Gastroesophageal sphincter (tissue), 4 donors: ENCODE results near the gene CTR9. TPM values are rescaled to one million over a fixed set of nuclear protein-coding genes. Genes with fewer than 3 reads are reported as not detected.

Experiments used
- ATAC-seq: fragments of 150-250 bp; one replicate; pipeline ENCODE4 v1.9.1; 2016; ENCODE audit warnings: mild to moderate bottlenecking, moderate library complexity
- H3K27ac ChIP-seq, 4 donors: fragments of 200-600 bp; sonication (generic) in 3 of 4; 1 replicate in 3 of 4; 2 replicates in 1 of 4; pipeline ENCODE4 v1.5.1; 2016 to 2019
- H3K27me3 ChIP-seq: fragments of 200-600 bp; sonication (generic); one replicate; pipeline ENCODE4 v1.5.1; 2019
- H3K36me3 ChIP-seq, 2 donors: fragments of 200-600 bp; sonication (generic); one replicate each; pipeline ENCODE4 v1.5.1; 2019; ENCODE audit warnings: control low read depth in 1 of 2
- H3K4me1 ChIP-seq, 3 donors: fragments of 200-600 bp; sonication (generic); 1 replicate in 2 of 3; 2 replicates in 1 of 3; pipeline ENCODE4 v1.5.1; 2016 to 2019; ENCODE audit warnings: control low read depth in 2 of 3
- H3K4me3 ChIP-seq, 2 donors: fragments of 200-600 bp; sonication (generic); one replicate each; pipeline ENCODE4 v1.5.1; 2019; ENCODE audit warnings: mild to moderate bottlenecking in 1 of 2, moderate library complexity in 1 of 2
- H3K9me3 ChIP-seq, 3 donors: fragments of 200-600 bp; sonication (generic); one replicate each; pipeline ENCODE4 v1.5.1; 2017 to 2019; ENCODE audit warnings: control low read depth in 2 of 3
- CTCF ChIP-seq, 4 experiments: fragments of 200-600 bp in 2 of 4; fragments of 450-650 bp in 2 of 4; sonication (generic) in 1 of 4; IDR thresholded peaks; one replicate each; pipeline ENCODE4 v1.5.1; 2017 to 2019; ENCODE audit warnings: antibody characterized with exemption in 4 of 4, mild to moderate bottlenecking in 2 of 4, moderate library complexity in 2 of 4
- EP300 ChIP-seq: sonication (generic); formaldehyde crosslinking; IDR thresholded peaks from one replicate; pipeline ENCODE4 v1.6.1; 2017; ENCODE audit warnings: antibody characterized with exemption, mild to moderate bottlenecking
- POLR2A ChIP-seq, 2 donors: fragments of 450-650 bp; IDR thresholded peaks; one replicate each; pipeline ENCODE4 v1.6.1; 2017; ENCODE audit warnings: antibody characterized with exemption in 2 of 2, mild to moderate bottlenecking in 2 of 2, moderate library complexity in 1 of 2
- POLR2AphosphoS5 ChIP-seq: sonication (generic); formaldehyde crosslinking; IDR thresholded peaks from one replicate; pipeline ENCODE4 v1.6.1; 2017; ENCODE audit warnings: antibody characterized with exemption
- WGBS, 2 donors: methylation state at CpG; one replicate each; pipeline ENCODE4 v1.1.5; 2018; ENCODE audit warnings: low coverage in 1 of 2; 5-methylcytosine and 5-hydroxymethylcytosine counted together
- total RNA-seq, 4 donors: library from RNA; depleted of rRNA; stranded (reverse); fragments of >200 nt; gene quantifications; one replicate each; pipeline ENCODE4 v1.1.0, GENCODE V29; 2016

CTR9 gene
- total RNA-seq, 4 donors from 2014 or later = 18.1 to 21.8 (median 20.9) TPM

- ATAC-seq = no peak
- no peak for TF ChIP-seq POLR2AphosphoS5
- no peak for TF ChIP-seq EP300
- TF ChIP-seq POLR2A (IDR thresholded peaks at IDR 0.05) = no peak
- no peak for TF ChIP-seq CTCF (IDR thresholded peaks at IDR 0.05)
- Histone ChIP-seq H3K4me3 (no peak overlapping the region), H3K9me3 (no peaks in the 10 kb centered on the region), H3K27me3 (no peaks in the 10 kb centered on the region), H3K36me3 (peaks cover 3 to 32% of the 10 kb centered on the region in 2 donors), H3K27ac (no peak overlapping the region), H3K4me1 (no peaks in the 10 kb centered on the region)
- WGBS, 2 donors = 87 to 90% methylated on average over 3 to 4 of the region's 4 CpGs
Measured at GRCh38 chr11:10763766-10764165, 12.7 kb downstream of the CTR9 start.

- WGBS, 2 donors = 90 to 94% methylated on average over 12 of the region's 12 CpGs
- peaks cover 3 to 25% of the 10 kb centered on the region in 2 donors for H3K36me3 ChIP-seq
- H3K4me1 ChIP-seq = no peaks in the 10 kb centered on the region
- no peak for ATAC-seq
- H3K27ac ChIP-seq = no peak overlapping the region
- TF ChIP-seq POLR2AphosphoS5 = no peak
- no peak overlapping the region for H3K4me3 ChIP-seq
- H3K27me3 ChIP-seq = no peaks in the 10 kb centered on the region
- no peaks in the 10 kb centered on the region for H3K9me3 ChIP-seq
Measured at GRCh38 chr11:10764412-10764811, 13.4 kb downstream of the CTR9 start.

GRCh38 chr11:10770626-10771254 lies 19.7 kb downstream of the CTR9 start:
- WGBS, 2 donors = 10 to 18% methylated on average over 2 of the region's 2 CpGs
- H3K27me3 ChIP-seq = no peaks in the 10 kb centered on the region
- H3K36me3 ChIP-seq = peaks cover 0 to 4% of the 10 kb centered on the region in 2 donors
- H3K4me1 ChIP-seq = peaks cover 0 to 6% (median 0%) of the 10 kb centered on the region in 3 donors
- ATAC-seq = no peak
- TF ChIP-seq EP300 = no peak
- peak; percentile 34 to 69 (median 43) for TF ChIP-seq CTCF (IDR thresholded peaks at IDR 0.05)
- TF ChIP-seq POLR2A (IDR thresholded peaks at IDR 0.05) = no peak
- TF ChIP-seq POLR2AphosphoS5 = peak; percentile 6
- H3K27ac ChIP-seq = no peak overlapping the region
- no peak overlapping the region for H3K4me3 ChIP-seq
- no peaks in the 10 kb centered on the region for H3K9me3 ChIP-seq

GRCh38 chr11:10771457-10771856 lies 20.4 kb downstream of the CTR9 start:
- 50 to 94% methylated on average over 1 of the region's 1 CpG for WGBS, 2 donors
- Histone ChIP-seq H3K36me3 (peaks cover 0 to 4% of the 10 kb centered on the region in 2 donors), H3K4me1 (peaks cover 0 to 6% (median 0%) of the 10 kb centered on the region in 3 donors), H3K27me3 (no peaks in the 10 kb centered on the region), H3K27ac (no peak overlapping the region), H3K4me3 (no peak overlapping the region), H3K9me3 (no peaks in the 10 kb centered on the region)
- no peak for ATAC-seq
- no peak for TF ChIP-seq POLR2A (IDR thresholded peaks at IDR 0.05)
- no peak for TF ChIP-seq POLR2AphosphoS5
- TF ChIP-seq EP300 = no peak
- no peak for TF ChIP-seq CTCF (IDR thresholded peaks at IDR 0.05)

- no peaks in the 10 kb centered on the region for H3K27me3 ChIP-seq
- no peaks in the 10 kb centered on the region for H3K9me3 ChIP-seq
- peaks cover 4 to 26% of the 10 kb centered on the region in 2 donors for H3K36me3 ChIP-seq
- no peak overlapping the region for H3K27ac ChIP-seq
- H3K4me3 ChIP-seq = no peak overlapping the region
- no peak for ATAC-seq
- WGBS, 2 donors = 63 to 68% methylated on average over 1 to 2 of the region's 2 CpGs
- no peak for TF ChIP-seq EP300
- no peak for TF ChIP-seq POLR2A (IDR thresholded peaks at IDR 0.05)
- TF ChIP-seq CTCF (IDR thresholded peaks at IDR 0.05) = no peak
- TF ChIP-seq POLR2AphosphoS5 = no peak
- peaks cover 0 to 15% (median 2%) of the 10 kb centered on the region in 3 donors for H3K4me1 ChIP-seq
Measured at GRCh38 chr11:10774811-10775210, 23.8 kb downstream of the CTR9 start.
